SIG-M5 treated with dmso at 0.1 percent for 504 hours (cell line): Measurements from ENCODE around the gene CBR4.

ENCODE experiments used
- DNase-seq: peaks from one replicate; lab custom pipeline; 2025; ENCODE audit not compliant: unreplicated experiment; lab: John Stamatoyannopoulos, UW

CBR4 gene

GRCh38 chr4:169010125-169011023 is at the start of gene CBR4:
CBR4 (minus strand) TSS chr4:169010255; CDS start chr4:169010089, 166 bp downstream.
- DNase-seq = peak; percentile 96

- no peak for DNase-seq
Observed at GRCh38 chr4:169059306-169060211, 49.5 kb upstream of the CBR4 start.

- no peak for DNase-seq
Observed at GRCh38 chr4:169058312-169058711, 48.3 kb upstream of the CBR4 start.

- no peak for DNase-seq
Observed at GRCh38 chr4:169054879-169055278, 44.8 kb upstream of the CBR4 start.

GRCh38 chr4:169052594-169052945 is 42.5 kb upstream of the CBR4 start:
- no peak for DNase-seq

GRCh38 chr4:169051761-169052593 is 41.9 kb upstream of the CBR4 start:
- no peak for DNase-seq

- DNase-seq = no peak
Observed at GRCh38 chr4:169050881-169051760, 41.1 kb upstream of the CBR4 start.

GRCh38 chr4:169050284-169050683 is 40.2 kb upstream of the CBR4 start:
- no peak for DNase-seq

- DNase-seq = no peak
Observed at GRCh38 chr4:169048868-169049414, 38.9 kb upstream of the CBR4 start.

GRCh38 chr4:169047956-169048355 is 37.9 kb upstream of the CBR4 start:
- DNase-seq = no peak

GRCh38 chr4:169045862-169046584 is 36.0 kb upstream of the CBR4 start:
- DNase-seq = no peak

- no peak for DNase-seq
Observed at GRCh38 chr4:169044714-169045447, 34.8 kb upstream of the CBR4 start.

GRCh38 chr4:169042608-169043007 is 32.6 kb upstream of the CBR4 start:
- DNase-seq = no peak

- DNase-seq = no peak
Observed at GRCh38 chr4:169040559-169041261, 30.7 kb upstream of the CBR4 start.

GRCh38 chr4:169039251-169039954 is 29.3 kb upstream of the CBR4 start:
- no peak for DNase-seq

- DNase-seq = no peak
Observed at GRCh38 chr4:169037506-169037905, 27.5 kb upstream of the CBR4 start.
